ENCODE measurements around the gene ELFN1.

GRCh38 chr7:1664711-1665548 lies 5.1 kb upstream of the ELFN1 start:
- TF ChIP-seq, protein P1, sequence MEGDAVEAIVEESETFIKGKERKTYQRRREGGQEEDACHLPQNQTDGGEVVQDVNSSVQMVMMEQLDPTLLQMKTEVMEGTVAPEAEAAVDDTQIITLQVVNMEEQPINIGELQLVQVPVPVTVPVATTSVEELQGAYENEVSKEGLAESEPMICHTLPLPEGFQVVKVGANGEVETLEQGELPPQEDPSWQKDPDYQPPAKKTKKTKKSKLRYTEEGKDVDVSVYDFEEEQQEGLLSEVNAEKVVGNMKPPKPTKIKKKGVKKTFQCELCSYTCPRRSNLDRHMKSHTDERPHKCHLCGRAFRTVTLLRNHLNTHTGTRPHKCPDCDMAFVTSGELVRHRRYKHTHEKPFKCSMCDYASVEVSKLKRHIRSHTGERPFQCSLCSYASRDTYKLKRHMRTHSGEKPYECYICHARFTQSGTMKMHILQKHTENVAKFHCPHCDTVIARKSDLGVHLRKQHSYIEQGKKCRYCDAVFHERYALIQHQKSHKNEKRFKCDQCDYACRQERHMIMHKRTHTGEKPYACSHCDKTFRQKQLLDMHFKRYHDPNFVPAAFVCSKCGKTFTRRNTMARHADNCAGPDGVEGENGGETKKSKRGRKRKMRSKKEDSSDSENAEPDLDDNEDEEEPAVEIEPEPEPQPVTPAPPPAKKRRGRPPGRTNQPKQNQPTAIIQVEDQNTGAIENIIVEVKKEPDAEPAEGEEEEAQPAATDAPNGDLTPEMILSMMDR (IDR thresholded peaks at IDR 0.05), result peak in 5 of 7 experiments; percentile 6 to 68 (median 61)
- TF ChIP-seq EP300 (IDR thresholded peaks at IDR 0.05), result no peak
